ENCODE data around the gene PLA2G12B. TPM values are rescaled to one million over a fixed set of nuclear protein-coding genes. Genes with fewer than 3 reads are reported as not detected.

PLA2G12B gene
- total RNA-seq, 6 experiments from 2014 or later = 28.7 to 59.8 (median 45.5) TPM

DNA sequence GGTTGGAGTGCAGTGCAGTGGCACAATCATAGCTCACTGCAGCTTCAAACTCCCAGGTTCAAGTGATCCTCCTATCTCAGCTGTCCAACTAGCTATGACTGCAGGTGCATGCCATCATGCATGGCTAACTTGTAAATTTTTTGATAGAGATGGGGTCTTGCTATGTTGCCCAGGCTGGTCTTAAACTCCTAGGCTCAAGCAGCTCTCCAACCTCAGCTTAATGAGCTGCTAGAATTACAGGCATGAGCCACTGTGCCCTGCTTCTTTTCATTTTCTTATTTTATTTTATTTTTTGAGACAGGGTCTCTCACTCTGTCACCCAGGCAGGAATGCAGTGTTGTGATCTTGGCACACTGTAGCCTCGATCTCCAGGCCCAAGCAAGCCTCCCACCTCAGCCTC is 7.6 kb downstream of the PLA2G12B start:
- TF ChIP-seq POLR2A (IDR thresholded peaks at IDR 0.05) = no peak
- TF ChIP-seq, protein P1, sequence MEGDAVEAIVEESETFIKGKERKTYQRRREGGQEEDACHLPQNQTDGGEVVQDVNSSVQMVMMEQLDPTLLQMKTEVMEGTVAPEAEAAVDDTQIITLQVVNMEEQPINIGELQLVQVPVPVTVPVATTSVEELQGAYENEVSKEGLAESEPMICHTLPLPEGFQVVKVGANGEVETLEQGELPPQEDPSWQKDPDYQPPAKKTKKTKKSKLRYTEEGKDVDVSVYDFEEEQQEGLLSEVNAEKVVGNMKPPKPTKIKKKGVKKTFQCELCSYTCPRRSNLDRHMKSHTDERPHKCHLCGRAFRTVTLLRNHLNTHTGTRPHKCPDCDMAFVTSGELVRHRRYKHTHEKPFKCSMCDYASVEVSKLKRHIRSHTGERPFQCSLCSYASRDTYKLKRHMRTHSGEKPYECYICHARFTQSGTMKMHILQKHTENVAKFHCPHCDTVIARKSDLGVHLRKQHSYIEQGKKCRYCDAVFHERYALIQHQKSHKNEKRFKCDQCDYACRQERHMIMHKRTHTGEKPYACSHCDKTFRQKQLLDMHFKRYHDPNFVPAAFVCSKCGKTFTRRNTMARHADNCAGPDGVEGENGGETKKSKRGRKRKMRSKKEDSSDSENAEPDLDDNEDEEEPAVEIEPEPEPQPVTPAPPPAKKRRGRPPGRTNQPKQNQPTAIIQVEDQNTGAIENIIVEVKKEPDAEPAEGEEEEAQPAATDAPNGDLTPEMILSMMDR (IDR thresholded peaks at IDR 0.05) = no peak
- no peaks in the 10 kb centered on the region for H3K36me3 ChIP-seq
- no peak overlapping the region for H3K4me3 ChIP-seq
- no peaks in the 10 kb centered on the region for H3K27me3 ChIP-seq
- intact Hi-C loops (cut with DNase I) = no loop called here
- no peaks in the 10 kb centered on the region for H3K9me3 ChIP-seq
- WGBS (ENCODE audit: insufficient coverage, low coverage, low lambda C conversion rate, missing lambda C conversion rate) = 89% methylated on average over 1 of the region's 1 CpG
- ATAC-seq (no peak), DNase-seq (no peak)
- H3K27ac ChIP-seq = no peak overlapping the region
- H3K4me1 ChIP-seq = peaks cover 0 to 12% (median 3%) of the 10 kb centered on the region in 4 donors

GRCh38 chr10:72943498-72944234 is 10.9 kb downstream of the PLA2G12B start:
- Histone ChIP-seq H3K9me3 (no peaks in the 10 kb centered on the region), H3K27me3 (no peaks in the 10 kb centered on the region), H3K36me3 (peaks cover 0 to 24% (median 4%) of the 10 kb centered on the region in 4 donors), H3K4me3 (no peak overlapping the region), H3K4me1 (no peaks in the 10 kb centered on the region), H3K27ac (no peak overlapping the region)
- intact Hi-C loops (cut with DNase I) = no loop called here
- no peak for TF ChIP-seq POLR2A (IDR thresholded peaks at IDR 0.05)
- TF ChIP-seq, protein P1 (IDR thresholded peaks at IDR 0.05) = no peak
- 61% methylated on average over 2 of the region's 2 CpGs for WGBS (ENCODE audit: insufficient coverage, low coverage, low lambda C conversion rate, missing lambda C conversion rate)
- no peak for ATAC-seq
- no peak for DNase-seq

GRCh38 chr10:72935361-72935760 is 19.2 kb downstream of the PLA2G12B start:
- DNase-seq (no peak), ATAC-seq (peak in 3 of 4 donors; percentile 32 to 48 (median 33))
- H3K9me3 ChIP-seq = no peaks in the 10 kb centered on the region
- WGBS (ENCODE audit: insufficient coverage, low coverage, low lambda C conversion rate, missing lambda C conversion rate) = 83% methylated on average over 1 of the region's 6 CpGs
- TF ChIP-seq, protein P1 (IDR thresholded peaks at IDR 0.05) = no peak
- no peak for TF ChIP-seq POLR2A (IDR thresholded peaks at IDR 0.05)
- intact Hi-C loops (cut with DNase I) = no loop called here
- H3K4me1 ChIP-seq = no peaks in the 10 kb centered on the region
- H3K27ac ChIP-seq = no peak overlapping the region
- no peak overlapping the region for H3K4me3 ChIP-seq
- H3K27me3 ChIP-seq = no peaks in the 10 kb centered on the region
- peaks cover 0 to 77% (median 28%) of the 10 kb centered on the region in 4 donors for H3K36me3 ChIP-seq

DNA sequence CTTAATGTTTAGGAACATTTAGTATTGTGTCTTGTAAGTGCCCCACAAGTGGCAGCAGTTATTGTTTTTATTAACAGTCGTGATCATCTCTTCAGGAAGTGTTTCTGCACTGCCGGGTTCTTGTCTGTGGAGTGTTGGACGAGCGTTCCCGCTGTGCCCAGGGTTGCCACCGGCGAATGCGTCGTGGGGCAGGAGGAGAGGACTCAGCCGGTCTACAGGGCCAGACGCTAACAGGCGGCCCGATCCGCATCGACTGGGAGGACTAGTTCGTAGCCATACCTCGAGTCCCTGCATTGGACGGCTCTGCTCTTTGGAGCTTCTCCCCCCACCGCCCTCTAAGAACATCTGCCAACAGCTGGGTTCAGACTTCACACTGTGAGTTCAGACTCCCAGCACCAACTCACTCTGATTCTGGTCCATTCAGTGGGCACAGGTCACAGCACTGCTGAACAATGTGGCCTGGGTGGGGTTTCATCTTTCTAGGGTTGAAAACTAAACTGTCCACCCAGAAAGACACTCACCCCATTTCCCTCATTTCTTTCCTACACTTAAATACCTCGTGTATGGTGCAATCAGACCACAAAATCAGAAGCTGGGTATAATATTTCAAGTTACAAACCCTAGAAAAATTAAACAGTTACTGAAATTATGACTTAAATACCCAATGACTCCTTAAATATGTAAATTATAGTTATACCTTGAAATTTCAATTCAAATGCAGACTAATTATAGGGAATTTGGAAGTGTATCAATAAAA is 22.2 kb downstream of the PLA2G12B start:
- Histone ChIP-seq H3K4me3 (no peak overlapping the region), H3K9me3 (no peaks in the 10 kb centered on the region), H3K27me3 (no peaks in the 10 kb centered on the region), H3K36me3 (peaks cover 0 to 56% (median 25%) of the 10 kb centered on the region in 4 donors), H3K4me1 (peaks cover 0 to 9% (median 0%) of the 10 kb centered on the region in 4 donors), H3K27ac (no peak overlapping the region)
- TF ChIP-seq POLR2A (IDR thresholded peaks at IDR 0.05) = no peak
- TF ChIP-seq, protein P1 (IDR thresholded peaks at IDR 0.05) = no peak
- 80% methylated on average over 6 of the region's 20 CpGs for WGBS (ENCODE audit: insufficient coverage, low coverage, low lambda C conversion rate, missing lambda C conversion rate)
- intact Hi-C loops (cut with DNase I) = no loop called here
- no peak for DNase-seq
- no peak for ATAC-seq
